Measurements from ENCODE around the gene RRP8. TPM values are rescaled to one million over a fixed set of nuclear protein-coding genes. Genes with fewer than 3 reads are reported as not detected.

Gene RRP8
- total RNA-seq, 6 donors from 2014 or later: 13.4 to 25.2 (median 22.1) TPM

- H3K4me1 ChIP-seq: peaks cover 26 to 39% (median 31%) of the 10 kb centered on the region in 4 donors
- H3K36me3 ChIP-seq: no peaks in the 10 kb centered on the region
- H3K27ac ChIP-seq: peak overlapping the region in 3 of 4 donors; percentile 59 to 86 (median 76)
- H3K27me3 ChIP-seq: no peaks in the 10 kb centered on the region
- DNase-seq (peak in 1 of 2 donors; percentile 75), ATAC-seq (ENCODE audit: low FRiP score in 2 of 2) (peak; percentile 28 to 83)
- WGBS, 2 donors: 45 to 50% methylated on average over 12 of the region's 12 CpGs
- H3K9me3 ChIP-seq: no peaks in the 10 kb centered on the region
- H3K4me3 ChIP-seq: no peak overlapping the region
- TF ChIP-seq POLR2AphosphoS5 (IDR thresholded peaks at IDR 0.05) (no peak), POLR2A (IDR thresholded peaks at IDR 0.05) (no peak), EP300 (IDR thresholded peaks at IDR 0.05) (no peak)
- TF ChIP-seq, protein P1, sequence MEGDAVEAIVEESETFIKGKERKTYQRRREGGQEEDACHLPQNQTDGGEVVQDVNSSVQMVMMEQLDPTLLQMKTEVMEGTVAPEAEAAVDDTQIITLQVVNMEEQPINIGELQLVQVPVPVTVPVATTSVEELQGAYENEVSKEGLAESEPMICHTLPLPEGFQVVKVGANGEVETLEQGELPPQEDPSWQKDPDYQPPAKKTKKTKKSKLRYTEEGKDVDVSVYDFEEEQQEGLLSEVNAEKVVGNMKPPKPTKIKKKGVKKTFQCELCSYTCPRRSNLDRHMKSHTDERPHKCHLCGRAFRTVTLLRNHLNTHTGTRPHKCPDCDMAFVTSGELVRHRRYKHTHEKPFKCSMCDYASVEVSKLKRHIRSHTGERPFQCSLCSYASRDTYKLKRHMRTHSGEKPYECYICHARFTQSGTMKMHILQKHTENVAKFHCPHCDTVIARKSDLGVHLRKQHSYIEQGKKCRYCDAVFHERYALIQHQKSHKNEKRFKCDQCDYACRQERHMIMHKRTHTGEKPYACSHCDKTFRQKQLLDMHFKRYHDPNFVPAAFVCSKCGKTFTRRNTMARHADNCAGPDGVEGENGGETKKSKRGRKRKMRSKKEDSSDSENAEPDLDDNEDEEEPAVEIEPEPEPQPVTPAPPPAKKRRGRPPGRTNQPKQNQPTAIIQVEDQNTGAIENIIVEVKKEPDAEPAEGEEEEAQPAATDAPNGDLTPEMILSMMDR (IDR thresholded peaks at IDR 0.05): no peak
Measured at GRCh38 chr11:6646071-6646470, 42.7 kb upstream of the RRP8 start.

DNA sequence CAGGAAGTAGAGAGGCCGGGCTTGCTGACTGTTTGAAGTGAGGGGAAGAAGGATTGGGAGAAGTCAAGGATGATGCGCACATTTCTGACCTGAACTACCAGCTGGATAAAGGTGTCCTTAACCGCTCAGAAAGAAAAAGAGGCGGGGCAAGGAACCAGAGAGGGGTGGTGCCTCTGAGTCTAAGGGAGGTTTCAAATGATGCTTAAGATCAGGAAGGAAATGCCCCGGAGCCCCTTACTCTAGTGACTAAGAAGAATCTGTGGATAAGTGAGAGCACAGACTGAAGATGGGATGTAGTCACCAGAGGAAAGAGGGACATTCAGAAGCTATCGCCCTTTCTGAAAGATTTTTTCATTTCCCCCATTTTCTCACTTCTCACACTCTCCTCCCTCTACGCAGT lies 39.5 kb upstream of the RRP8 start:
- no peak overlapping the region for H3K4me3 ChIP-seq
- WGBS, 2 donors: 73 to 82% methylated on average over 7 of the region's 7 CpGs
- peaks cover 0 to 15% (median 0%) of the 10 kb centered on the region in 4 donors for H3K36me3 ChIP-seq
- DNase-seq (no peak), ATAC-seq (ENCODE audit: low FRiP score in 2 of 2) (no peak)
- TF ChIP-seq POLR2A (IDR thresholded peaks at IDR 0.05) (no peak), EP300 (IDR thresholded peaks at IDR 0.05) (no peak), POLR2AphosphoS5 (IDR thresholded peaks at IDR 0.05) (no peak)
- TF ChIP-seq, protein P1 (IDR thresholded peaks at IDR 0.05): no peak
- no peaks in the 10 kb centered on the region for H3K9me3 ChIP-seq
- H3K27me3 ChIP-seq: no peaks in the 10 kb centered on the region
- peak overlapping the region in 1 of 4 donors; percentile 11 for H3K27ac ChIP-seq
- peaks cover 34 to 46% (median 36%) of the 10 kb centered on the region in 4 donors for H3K4me1 ChIP-seq

DNA sequence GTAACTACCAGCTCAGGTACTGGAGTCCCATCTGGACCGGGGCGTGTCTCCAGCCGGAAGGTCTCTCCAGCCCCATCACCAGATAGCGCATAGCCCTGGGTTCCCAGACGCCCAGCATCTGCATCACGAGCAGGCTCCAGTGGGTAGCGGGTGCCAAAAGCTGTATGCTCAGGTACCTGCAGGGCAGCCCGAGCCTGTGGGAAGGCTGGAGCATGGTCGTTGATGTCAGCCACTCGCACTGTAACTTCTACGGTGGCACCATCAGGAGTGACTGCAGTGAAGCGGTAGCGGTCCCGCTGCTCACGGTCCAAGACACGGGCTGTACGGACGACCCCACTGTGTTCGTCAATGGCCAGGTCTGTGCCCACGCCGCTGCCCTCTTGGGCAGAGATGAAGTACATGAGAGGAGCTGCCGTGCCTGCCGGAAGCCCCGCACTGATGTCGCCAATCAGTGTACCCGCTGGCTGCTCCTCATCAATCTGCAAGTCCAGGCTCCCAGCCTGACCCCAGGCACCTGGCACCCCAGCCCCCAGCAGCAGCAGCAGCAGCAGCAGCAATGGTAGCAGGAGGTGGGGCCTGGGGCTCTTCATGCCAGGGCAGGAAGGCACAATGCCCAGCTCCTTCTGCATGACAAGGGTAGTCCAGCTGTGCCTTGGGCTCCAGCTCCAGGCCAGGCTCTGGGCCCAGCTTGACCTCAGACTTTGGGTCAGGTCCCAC lies 37.7 kb upstream of the RRP8 start:
- H3K9me3 ChIP-seq: no peaks in the 10 kb centered on the region
- ATAC-seq (ENCODE audit: low FRiP score in 2 of 2) (no peak), DNase-seq (peak in 1 of 2 donors; percentile 76)
- H3K27ac ChIP-seq: no peak overlapping the region
- peaks cover 0 to 15% (median 0%) of the 10 kb centered on the region in 4 donors for H3K36me3 ChIP-seq
- 93 to 96% methylated on average over 6 to 20 of the region's 26 CpGs for WGBS, 2 donors
- no peaks in the 10 kb centered on the region for H3K27me3 ChIP-seq
- no peak overlapping the region for H3K4me3 ChIP-seq
- peaks cover 26 to 39% (median 30%) of the 10 kb centered on the region in 4 donors for H3K4me1 ChIP-seq
- TF ChIP-seq POLR2AphosphoS5 (IDR thresholded peaks at IDR 0.05) (no peak), POLR2A (IDR thresholded peaks at IDR 0.05) (no peak), EP300 (IDR thresholded peaks at IDR 0.05) (no peak)
- TF ChIP-seq, protein P1 (IDR thresholded peaks at IDR 0.05): no peak

DNA sequence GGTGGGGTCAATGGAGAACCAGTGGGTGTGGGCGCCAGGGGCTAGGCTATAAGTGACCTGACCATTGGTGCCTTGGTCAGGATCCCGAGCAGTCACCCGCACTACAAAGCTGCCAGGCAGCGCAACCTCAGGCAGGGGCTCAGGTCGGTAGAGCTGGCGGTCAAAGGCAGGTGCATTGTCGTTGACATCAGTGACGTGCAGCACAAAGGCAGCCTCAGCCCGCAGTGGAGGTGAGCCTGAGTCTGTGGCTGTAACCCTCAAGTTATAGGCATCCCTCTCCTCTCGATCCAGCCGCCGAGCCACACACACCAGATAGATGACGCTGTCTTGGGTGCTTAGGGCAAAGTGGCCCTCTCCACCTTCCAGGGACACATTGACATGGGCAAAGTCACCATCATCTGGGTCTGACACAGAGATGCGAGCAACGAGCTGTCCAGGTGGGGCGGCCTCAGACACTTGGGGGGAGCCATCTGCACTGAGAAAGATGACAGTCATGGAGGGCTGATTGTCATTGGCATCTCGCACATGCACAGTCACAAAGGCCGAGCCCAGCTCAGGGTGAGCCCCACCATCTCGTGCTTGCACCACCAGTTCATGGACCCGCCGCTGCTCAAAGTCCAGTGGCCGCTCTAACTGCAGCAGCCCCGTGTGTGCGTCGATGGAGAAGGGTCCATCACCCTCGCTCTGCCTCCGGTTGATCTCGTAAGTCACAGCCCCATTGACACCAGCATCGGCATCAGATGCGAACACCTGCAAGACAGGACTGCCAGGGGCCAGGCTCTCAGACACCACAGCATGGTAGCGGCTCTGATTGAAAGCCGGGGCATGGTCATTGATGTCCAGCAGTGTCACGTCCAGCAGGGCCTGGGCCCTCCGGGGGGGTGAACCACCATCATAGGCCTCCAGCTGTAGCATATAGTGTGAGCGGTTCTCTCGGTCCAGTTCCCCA lies 36.9 kb upstream of the RRP8 start:
- Histone ChIP-seq H3K27ac (no peak overlapping the region), H3K4me1 (peaks cover 28 to 41% (median 31%) of the 10 kb centered on the region in 4 donors), H3K9me3 (no peaks in the 10 kb centered on the region), H3K27me3 (no peaks in the 10 kb centered on the region), H3K4me3 (no peak overlapping the region), H3K36me3 (peaks cover 0 to 15% (median 0%) of the 10 kb centered on the region in 4 donors)
- TF ChIP-seq, protein P1 (IDR thresholded peaks at IDR 0.05): no peak
- TF ChIP-seq EP300 (IDR thresholded peaks at IDR 0.05) (no peak), POLR2AphosphoS5 (IDR thresholded peaks at IDR 0.05) (no peak), POLR2A (IDR thresholded peaks at IDR 0.05) (no peak)
- 96% methylated on average over 15 to 36 of the region's 36 CpGs for WGBS, 2 donors
- DNase-seq: peak in 1 of 2 donors; percentile 40
- ATAC-seq (ENCODE audit: low FRiP score in 2 of 2): no peak

Measured in upper lobe of left lung (tissue), 6 donors.